SK-N-SH (cell line): ENCODE measurements around the gene PIAS1. TPM values are rescaled to one million over a fixed set of nuclear protein-coding genes. Genes with fewer than 3 reads are reported as not detected.

ENCODE experiments used
- CTCF ChIA-PET: fragments of 300-600, 350-600 bp; formaldehyde crosslinking; extraction: SDS; loops from one replicate; lab custom pipeline; 2021; lab: Yijun Ruan, JAX
- POLR2A ChIA-PET: fragments of 350-600 bp; sonication (Branson Sonifier 250); formaldehyde crosslinking; extraction: SDS; loops from one replicate; lab custom pipeline; 2020; ENCODE audit warnings: antibody characterized with exemption, inconsistent platforms; lab: Yijun Ruan, JAX
- DNase-seq: peaks from one replicate; pipeline ENCODE4 v3.0.0; 2012
- H2AFZ ChIP-seq: fragments of 200-600 bp; sonication (generic); 2 replicates; pipeline ENCODE4 v1.8.1; 2016; ENCODE audit warnings: antibody characterized with exemption, mild to moderate bottlenecking, low read depth
- H3F3A ChIP-seq: fragments of 200-600 bp; sonication (generic); replicated peaks from 2 replicates; pipeline ENCODE3; 2016; ENCODE audit warnings: antibody characterized with exemption, mild to moderate bottlenecking; ENCODE audit not compliant: insufficient read depth
- H3K27ac ChIP-seq, 2 experiments: fragments of 200-500 bp in 1 of 2; fragments of 200-600 bp in 1 of 2; sonication (Bioruptor generic) in 1 of 2; sonication (generic), shearing (Covaris generic) in 1 of 2; 2 replicates each; pipeline versions ENCODE4 v1.5.1 to v1.6.1; 2014 to 2016; ENCODE audit warnings: low read depth in 2 of 2, inconsistent platforms in 1 of 2, low read length in 1 of 2, mild to moderate bottlenecking in 1 of 2, mixed read lengths in 1 of 2
- H3K27me3 ChIP-seq: fragments of 200-600 bp; sonication (generic), shearing (Covaris generic); 2 replicates; pipeline ENCODE4 v1.6.1; 2016; ENCODE audit warnings: mixed run types; ENCODE audit not compliant: insufficient read depth
- H3K36me3 ChIP-seq, 2 experiments: fragments of 200-500 bp in 1 of 2; fragments of 200-600 bp in 1 of 2; sonication (Bioruptor generic) in 1 of 2; sonication (generic) in 1 of 2; replicated peaks in 1 of 2; 2 replicates each; pipeline versions ENCODE3 to v1.5.1; 2014 to 2016; ENCODE audit warnings: low read length in 1 of 2, mild to moderate bottlenecking in 1 of 2; ENCODE audit not compliant: insufficient read depth in 2 of 2, control insufficient read depth in 1 of 2
- H3K4me1 ChIP-seq, 2 experiments: fragments of 200-500 bp in 1 of 2; fragments of 200-600 bp in 1 of 2; sonication (Bioruptor generic) in 1 of 2; sonication (generic), shearing (Covaris generic) in 1 of 2; 2 replicates each; pipeline versions ENCODE4 v1.5.1 to v1.6.1; 2014 to 2016; ENCODE audit warnings: low read depth in 1 of 2, low read length in 1 of 2, mixed run types in 1 of 2; ENCODE audit not compliant: insufficient read depth in 2 of 2, control insufficient read depth in 1 of 2
- H3K4me2 ChIP-seq: fragments of 200-600 bp; sonication (generic), shearing (Covaris generic); 2 replicates; pipeline ENCODE4 v1.6.1; 2017; ENCODE audit warnings: mixed run types
- H3K4me3 ChIP-seq, 2 experiments: fragments of 200-500 bp in 1 of 2; fragments of 200-600 bp in 1 of 2; sonication (Bioruptor generic) in 1 of 2; sonication (generic), shearing (Covaris generic) in 1 of 2; 2 replicates each; pipeline versions ENCODE4 v1.5.1 to v1.8.1; 2014 to 2016; ENCODE audit warnings: low read depth in 2 of 2, inconsistent platforms in 1 of 2, low read length in 1 of 2, mild to moderate bottlenecking in 1 of 2, mixed read lengths in 1 of 2, moderate library complexity in 1 of 2
- H3K79me2 ChIP-seq: fragments of 200-600 bp; sonication (generic); 2 replicates; pipeline ENCODE4 v1.8.1; 2017; ENCODE audit warnings: mild to moderate bottlenecking; ENCODE audit not compliant: insufficient read depth
- H3K9ac ChIP-seq: fragments of 200-600 bp; sonication (generic); 2 replicates; pipeline ENCODE4 v1.6.1; 2017; ENCODE audit warnings: mixed run types
- H3K9me2 ChIP-seq: fragments of 200-600 bp; sonication (generic); 2 replicates; pipeline ENCODE4 v1.6.1; 2017; ENCODE audit warnings: mixed run types
- H3K9me3 ChIP-seq: fragments of 200-600 bp; sonication (generic); 2 replicates; pipeline ENCODE4 v1.6.1; 2017; ENCODE audit warnings: mixed run types, mild to moderate bottlenecking, moderate library complexity
- H4K20me1 ChIP-seq: fragments of 200-600 bp; sonication (generic); 2 replicates; pipeline ENCODE4 v1.6.1; 2017; ENCODE audit warnings: mild to moderate bottlenecking, mixed run types; ENCODE audit not compliant: insufficient read depth
- EP300 ChIP-seq, 2 experiments: IDR thresholded peaks; 2 replicates each; pipeline versions ENCODE4 v1.4.0 to v1.6.1; 2012; ENCODE audit warnings: borderline replicate concordance in 1 of 2, low read depth in 1 of 2, low read length in 1 of 2
- EZH2phosphoT487 ChIP-seq: fragments of 200-600 bp; sonication (generic); IDR thresholded peaks from 2 replicates; pipeline ENCODE4 v1.6.1; 2017; ENCODE audit warnings: low read depth, mixed run types, mild to moderate bottlenecking, antibody characterized with exemption, moderate library complexity, borderline replicate concordance
- FOXJ3 ChIP-seq: sonication (generic); formaldehyde crosslinking; IDR thresholded peaks from 2 replicates; pipeline ENCODE4 v1.5.1; 2020; ENCODE audit warnings: mild to moderate bottlenecking, missing genetic modification reagents
- FOXM1 ChIP-seq: IDR thresholded peaks from 2 replicates; pipeline ENCODE4 v1.4.0; 2012; ENCODE audit warnings: low read depth, mild to moderate bottlenecking
- IRF3 ChIP-seq: fragments of 150-350 bp; IDR thresholded peaks from 2 replicates; pipeline ENCODE4 v1.6.1; 2016; ENCODE audit warnings: mild to moderate bottlenecking, low read depth, low read length
- JUND ChIP-seq: IDR thresholded peaks from 2 replicates; pipeline ENCODE4 v1.4.0; 2012
- NRF1 ChIP-seq: IDR thresholded peaks from 2 replicates; pipeline ENCODE4 v1.6.1; 2012; ENCODE audit warnings: low read depth, mild to moderate bottlenecking, low read length
- RCOR1 ChIP-seq: fragments of 150-350 bp; IDR thresholded peaks from 2 replicates; pipeline ENCODE4 v1.6.1; 2017; ENCODE audit warnings: antibody characterized with exemption, low read length
- REST ChIP-seq: IDR thresholded peaks from 2 replicates; pipeline ENCODE4 v1.6.1; 2012; ENCODE audit warnings: mild to moderate bottlenecking, low read depth, low read length, moderate library complexity
- RFX5 ChIP-seq: IDR thresholded peaks from 2 replicates; pipeline ENCODE4 v1.6.1; 2012; ENCODE audit warnings: mild to moderate bottlenecking, improper control_type of control experiment, low read length
- SMC3 ChIP-seq: IDR thresholded peaks from 2 replicates; pipeline ENCODE4 v1.6.1; 2012; ENCODE audit warnings: low read depth, low read length, improper control_type of control experiment
- TAF1 ChIP-seq: IDR thresholded peaks from 2 replicates; pipeline ENCODE4 v1.6.1; 2012; ENCODE audit warnings: low read depth, mild to moderate bottlenecking, low read length, moderate library complexity, borderline replicate concordance
- TCF12 ChIP-seq: IDR thresholded peaks from 2 replicates; pipeline ENCODE4 v1.4.0; 2012
- USF2 ChIP-seq: fragments of 150-350 bp; IDR thresholded peaks from 2 replicates; pipeline ENCODE4 v1.6.1; 2017; ENCODE audit warnings: antibody characterized with exemption, low read length, low read depth, borderline replicate concordance
- YY1 ChIP-seq: IDR thresholded peaks from 2 replicates; pipeline ENCODE4 v1.4.0; 2012; ENCODE audit warnings: low read depth, mild to moderate bottlenecking
- WGBS: methylation state at CpG from one replicate; pipeline ENCODE4 v1.1.6; 2017; ENCODE audit warnings: low lambda C conversion rate; 5-methylcytosine and 5-hydroxymethylcytosine counted together
- polyA plus RNA-seq, 3 experiments: library from polyadenylated mRNA; depleted of rRNA; stranded (reverse); fragments of >200 nt; gene quantifications; 2 replicates each; pipeline ENCODE4 v1.2.3, GENCODE V29; 2012

Gene PIAS1
- polyA plus RNA-seq, 1 of the 3 experiments (the other 2 are of a cell fraction), result 9.0 TPM

GRCh38 chr15:68097029-68097428, 42.9 kb downstream of the PIAS1 start:
- Histone ChIP-seq H3K4me1 (no peaks in the 10 kb centered on the region), H3K9ac (no peak overlapping the region), H3K36me3 (peaks cover 4 to 35% of the 10 kb centered on the region in 2 experiments), H3K27ac (no peak overlapping the region), H3K79me2 (peaks cover 92% of the 10 kb centered on the region), H3K9me2 (no peaks in the 10 kb centered on the region), H4K20me1 (peaks cover 7% of the 10 kb centered on the region; the same call in 1 of the 2 replicates), H3F3A (peaks cover 3% of the 10 kb centered on the region), H3K4me2 (no peak overlapping the region), H3K4me3 (no peak overlapping the region), H2AFZ (no peak overlapping the region), H3K9me3 (peaks cover 15% of the 10 kb centered on the region), H3K27me3 (no peaks in the 10 kb centered on the region)
- CTCF ChIA-PET, result no interaction called here
- POLR2A ChIA-PET, result no interaction called here
- no peak for TF ChIP-seq TAF1
- no peak for TF ChIP-seq EP300 (IDR thresholded peaks at IDR 0.05; ENCODE audit: borderline replicate concordance in 1 of 2, low read depth in 1 of 2, low read length in 1 of 2)
- TF ChIP-seq USF2, result no peak
- TF ChIP-seq SMC3, result no peak
- no peak for DNase-seq

GRCh38 chr15:68098465-68098864, 44.4 kb downstream of the PIAS1 start:
- ChIA-PET CTCF (no interaction called here), POLR2A (no interaction called here)
- Histone ChIP-seq H3K27me3 (no peaks in the 10 kb centered on the region), H3K9ac (no peak overlapping the region), H3K4me2 (no peak overlapping the region), H3K36me3 (peaks cover 7 to 44% of the 10 kb centered on the region in 2 experiments), H3K9me2 (no peaks in the 10 kb centered on the region), H3K27ac (no peak overlapping the region), H3F3A (peaks cover 3% of the 10 kb centered on the region), H3K4me3 (no peak overlapping the region), H3K79me2 (peaks cover 94% of the 10 kb centered on the region), H4K20me1 (peaks cover 7% of the 10 kb centered on the region; the same call in 1 of the 2 replicates), H3K4me1 (no peaks in the 10 kb centered on the region), H3K9me3 (peaks cover 15% of the 10 kb centered on the region), H2AFZ (no peak overlapping the region)
- no peak for DNase-seq
- no peak for TF ChIP-seq FOXJ3 (CRISPR knock-in tag)
- TF ChIP-seq RFX5, result no peak
- TF ChIP-seq EZH2phosphoT487, result no peak
- TF ChIP-seq IRF3, result no peak
- TF ChIP-seq TCF12, result no peak
- no peak for TF ChIP-seq REST
- TF ChIP-seq RCOR1, result no peak
- TF ChIP-seq FOXM1, result no peak
- no peak for TF ChIP-seq JUND
- no peak for TF ChIP-seq NRF1
- no peak for TF ChIP-seq YY1
- 14% methylated on average over 1 of the region's 1 CpG for WGBS
